NB4 (cell line): ENCODE results near the gene TRIM69.
"Not testable (repeated sequence)": the region's sequence is repeated elsewhere in the genome, so short reads cannot be mapped to it uniquely, and the experiment has no call there.

Source experiments
- DNase-seq: peaks from one replicate; pipeline ENCODE4 v3.0.0; 2010; ENCODE audit warnings: low read depth
- H3K4me3 ChIP-seq: one replicate; pipeline ENCODE4 v1.5.1; 2011; ENCODE audit warnings: mild to moderate bottlenecking, low read depth, low read length, moderate library complexity
- MYC ChIP-seq: IDR thresholded peaks from 2 replicates; pipeline ENCODE4 v1.6.1; 2011; ENCODE audit warnings: low read depth, low read length
- POLR2A ChIP-seq: IDR thresholded peaks from 2 replicates; pipeline ENCODE4 v1.6.1; 2011; ENCODE audit warnings: mild to moderate bottlenecking; ENCODE audit not compliant: insufficient read length; ENCODE audit errors: extremely low read depth
- TF ChIP-seq, protein P1 (sequence below): IDR thresholded peaks from 2 replicates; pipeline ENCODE4 v1.6.1; 2011; ENCODE audit warnings: low read depth, low read length
- TF ChIP-seq, protein P2 (sequence below): IDR thresholded peaks from one replicate; pipeline ENCODE4 v1.5.1; 2012; ENCODE audit warnings: low read depth, low read length

TRIM69 gene

DNA sequence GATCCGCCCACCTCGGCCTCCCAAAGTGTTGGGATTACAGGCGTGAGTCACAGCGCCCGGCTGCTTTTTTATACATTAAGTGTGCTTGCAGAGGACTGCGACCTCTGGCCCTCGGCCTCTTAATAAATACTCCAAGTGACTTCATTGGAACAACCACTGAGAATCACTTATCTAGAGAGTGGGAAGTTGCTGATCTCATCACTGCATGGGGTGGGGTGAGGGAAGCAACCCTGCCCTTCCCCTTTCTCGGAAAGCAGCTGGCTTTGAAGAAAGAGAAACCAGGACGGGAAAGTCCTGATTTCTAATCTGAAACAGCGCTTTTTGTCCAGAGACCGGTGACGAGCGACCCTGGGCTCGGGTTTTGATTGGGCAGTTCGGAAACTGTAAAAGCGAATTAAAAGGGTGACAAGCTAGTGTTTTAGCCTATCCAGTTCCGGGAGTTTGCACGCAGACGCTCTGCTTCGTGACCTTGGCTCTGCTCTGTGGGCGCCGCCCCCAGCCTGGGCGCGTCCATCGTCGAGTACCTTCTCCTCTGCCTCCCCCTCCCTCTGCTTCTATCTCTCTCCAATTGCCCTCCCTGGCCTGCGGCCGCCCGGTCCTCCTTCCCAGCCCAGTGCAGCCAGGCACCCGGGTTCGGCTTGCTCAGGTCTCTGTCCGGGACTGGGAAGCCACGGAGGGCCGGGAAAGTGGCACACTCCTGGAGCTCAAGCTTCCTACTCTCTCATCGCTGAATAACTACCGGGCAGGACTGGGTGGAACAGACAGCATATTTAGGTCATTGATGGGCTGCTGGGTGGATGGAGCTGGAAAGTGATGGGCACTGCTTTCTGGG, 7.5 kb upstream of the TRIM69 start:
- DNase-seq, result peak; percentile 96
- TF ChIP-seq MYC, result peak; percentile 63
- TF ChIP-seq, protein P1, sequence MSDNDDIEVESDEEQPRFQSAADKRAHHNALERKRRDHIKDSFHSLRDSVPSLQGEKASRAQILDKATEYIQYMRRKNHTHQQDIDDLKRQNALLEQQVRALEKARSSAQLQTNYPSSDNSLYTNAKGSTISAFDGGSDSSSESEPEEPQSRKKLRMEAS, result peak; percentile 56; the same call in 1 of the 2 replicates
- TF ChIP-seq POLR2A, result peak; percentile 74
- TF ChIP-seq, protein P2, sequence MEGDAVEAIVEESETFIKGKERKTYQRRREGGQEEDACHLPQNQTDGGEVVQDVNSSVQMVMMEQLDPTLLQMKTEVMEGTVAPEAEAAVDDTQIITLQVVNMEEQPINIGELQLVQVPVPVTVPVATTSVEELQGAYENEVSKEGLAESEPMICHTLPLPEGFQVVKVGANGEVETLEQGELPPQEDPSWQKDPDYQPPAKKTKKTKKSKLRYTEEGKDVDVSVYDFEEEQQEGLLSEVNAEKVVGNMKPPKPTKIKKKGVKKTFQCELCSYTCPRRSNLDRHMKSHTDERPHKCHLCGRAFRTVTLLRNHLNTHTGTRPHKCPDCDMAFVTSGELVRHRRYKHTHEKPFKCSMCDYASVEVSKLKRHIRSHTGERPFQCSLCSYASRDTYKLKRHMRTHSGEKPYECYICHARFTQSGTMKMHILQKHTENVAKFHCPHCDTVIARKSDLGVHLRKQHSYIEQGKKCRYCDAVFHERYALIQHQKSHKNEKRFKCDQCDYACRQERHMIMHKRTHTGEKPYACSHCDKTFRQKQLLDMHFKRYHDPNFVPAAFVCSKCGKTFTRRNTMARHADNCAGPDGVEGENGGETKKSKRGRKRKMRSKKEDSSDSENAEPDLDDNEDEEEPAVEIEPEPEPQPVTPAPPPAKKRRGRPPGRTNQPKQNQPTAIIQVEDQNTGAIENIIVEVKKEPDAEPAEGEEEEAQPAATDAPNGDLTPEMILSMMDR, result no peak
- H3K4me3 ChIP-seq, result peak overlapping the region; percentile 79

DNA sequence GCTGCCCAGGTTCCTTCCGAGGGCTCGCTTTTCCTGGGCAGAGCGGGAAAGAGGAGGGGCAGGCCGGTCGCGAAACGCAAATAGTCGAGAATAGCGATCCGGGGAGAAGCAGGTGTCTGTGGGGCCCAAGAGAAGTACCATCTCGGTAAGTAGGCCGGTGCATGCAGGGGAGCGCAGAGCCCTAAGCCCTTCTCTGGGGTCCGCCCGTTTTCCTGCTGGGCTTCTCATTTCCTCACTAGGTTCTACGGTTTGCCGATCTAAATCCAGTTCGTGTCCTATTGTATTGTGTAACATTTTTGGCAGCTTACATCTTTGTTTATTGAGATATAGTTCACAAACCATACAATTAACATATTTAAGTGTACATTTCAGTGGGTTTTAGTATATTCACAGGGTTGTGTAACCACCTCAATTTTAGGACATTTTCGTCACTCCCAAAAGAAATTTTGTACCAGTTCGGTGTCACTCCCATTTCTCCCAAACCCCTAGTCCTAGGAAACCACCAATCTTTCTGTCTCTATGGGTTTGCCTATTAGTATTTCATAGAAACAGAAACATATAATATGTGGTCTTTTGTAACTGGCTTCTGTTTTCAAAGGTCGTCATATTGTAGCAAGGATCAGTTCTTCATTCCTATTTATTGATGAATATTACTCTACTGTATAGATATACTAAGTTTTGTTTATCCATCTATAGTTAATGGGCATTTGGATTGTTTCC, 6.8 kb upstream of the TRIM69 start:
- DNase-seq, result peak; percentile 30
- H3K4me3 ChIP-seq, result peak overlapping the region; percentile 79
- TF ChIP-seq, protein P1, result peak; percentile 17; the same call in 1 of the 2 replicates
- TF ChIP-seq, protein P2, result no peak

DNA sequence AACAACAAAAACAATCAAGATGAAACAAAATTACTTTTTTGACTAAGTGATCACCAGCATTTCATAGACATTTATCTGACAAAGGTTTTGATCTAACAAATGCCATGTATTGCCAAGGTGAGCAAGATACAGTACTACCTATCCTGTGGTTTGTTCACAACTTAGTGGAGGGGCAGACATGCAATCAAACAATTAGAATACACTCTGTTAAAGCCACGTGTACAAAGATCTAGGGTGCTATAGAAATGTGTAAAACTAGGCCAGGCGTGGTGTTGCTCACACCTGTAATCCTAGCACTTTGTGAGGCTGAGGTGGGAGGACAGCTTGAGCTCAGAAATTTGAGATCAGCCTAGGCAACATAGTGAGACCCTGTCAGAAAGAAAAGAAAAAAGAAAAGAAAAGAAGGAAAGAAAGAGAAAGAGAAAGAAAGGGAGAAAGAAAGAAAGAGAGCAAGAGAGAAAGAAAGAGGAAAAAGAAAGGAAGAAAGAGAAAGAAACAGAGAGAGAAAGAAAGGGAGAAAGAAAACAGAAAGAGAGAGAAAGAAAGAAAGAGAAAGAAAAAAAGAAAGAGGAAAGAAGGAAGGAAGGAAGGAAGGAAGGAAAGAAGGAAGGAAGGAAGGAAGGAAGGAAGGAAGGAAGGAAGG, 1.4 kb upstream of the TRIM69 start:
- H3K4me3 ChIP-seq, result no peak overlapping the region
- DNase-seq, result no peak
- TF ChIP-seq, protein P2, result no peak
- TF ChIP-seq, protein P1, result no peak
- TF ChIP-seq MYC (no peak), POLR2A (no peak)

DNA sequence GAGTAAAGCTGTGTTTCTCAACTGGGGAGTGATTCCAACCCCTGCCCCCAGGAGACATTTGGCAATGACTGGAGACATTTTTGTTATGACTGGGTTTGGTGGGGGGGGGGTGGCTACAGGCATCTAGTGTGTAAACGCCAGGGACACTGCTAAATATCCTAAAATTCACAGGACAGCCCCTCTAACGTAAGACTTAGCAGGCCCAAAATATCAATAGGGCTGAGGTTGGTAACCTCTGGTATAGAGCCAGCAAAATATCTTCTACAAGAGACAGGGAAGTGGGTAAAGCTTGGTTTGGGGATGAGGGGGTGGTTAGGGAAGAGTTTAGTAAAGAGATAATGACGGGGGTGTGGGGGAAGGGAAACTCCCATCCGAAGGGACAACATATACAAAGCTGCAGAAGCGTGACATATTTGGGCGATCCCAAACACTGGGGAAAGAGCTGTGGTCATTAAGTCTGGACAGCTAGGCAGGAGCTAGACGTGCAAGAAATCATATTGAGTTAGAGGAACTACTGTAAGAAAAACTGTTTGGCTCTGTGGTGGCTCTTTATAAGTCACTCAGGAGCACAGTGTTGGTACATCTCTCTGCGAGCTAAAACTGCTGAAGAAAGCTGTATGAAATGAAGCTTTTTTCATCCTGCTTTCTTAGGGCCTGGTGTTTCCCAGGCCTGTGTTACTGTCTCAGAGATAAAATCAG, 697 bp upstream of the TRIM69 start:
- no peak overlapping the region for H3K4me3 ChIP-seq
- TF ChIP-seq MYC, result peak; percentile 12; the same call in 1 of the 2 replicates
- TF ChIP-seq, protein P1, result no peak
- TF ChIP-seq, protein P2, result no peak
- TF ChIP-seq POLR2A, result no peak
- DNase-seq, result peak; percentile 63

DNA sequence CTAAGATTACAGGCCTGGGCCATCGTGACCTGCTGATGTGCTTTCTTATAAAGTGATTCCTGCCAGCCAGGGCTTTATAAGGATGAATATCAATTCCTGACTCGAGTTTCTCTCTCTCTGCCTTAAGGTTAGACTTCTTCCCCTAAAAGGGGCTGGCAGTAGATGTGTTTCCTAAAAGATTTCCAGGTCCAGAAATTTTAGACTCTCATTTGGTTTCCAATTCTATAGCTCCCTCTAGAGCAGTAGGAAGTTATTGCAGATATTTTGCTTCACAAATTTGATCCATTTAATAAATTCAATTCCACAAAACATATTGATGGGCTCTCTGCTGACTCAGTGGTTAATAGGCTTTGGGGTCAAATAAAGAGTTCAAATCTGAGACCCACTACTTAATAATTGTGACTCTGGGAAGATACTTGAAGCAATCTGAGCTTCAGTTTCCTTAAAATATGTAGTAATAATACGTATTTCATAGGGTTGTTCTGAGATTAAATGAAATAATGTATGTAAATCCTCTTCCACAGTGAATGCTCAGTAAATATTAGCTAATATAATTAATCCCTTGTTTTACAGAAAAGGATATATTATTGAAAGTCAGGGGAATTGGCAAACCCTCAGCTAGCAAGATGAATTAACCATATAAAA, 2.1 kb downstream of the TRIM69 start:
- no peak overlapping the region for H3K4me3 ChIP-seq
- DNase-seq, result peak; percentile 63
- TF ChIP-seq MYC (peak; percentile 19; the same call in 1 of the 2 replicates), POLR2A (no peak)
- TF ChIP-seq, protein P2, result peak; percentile 52

DNA sequence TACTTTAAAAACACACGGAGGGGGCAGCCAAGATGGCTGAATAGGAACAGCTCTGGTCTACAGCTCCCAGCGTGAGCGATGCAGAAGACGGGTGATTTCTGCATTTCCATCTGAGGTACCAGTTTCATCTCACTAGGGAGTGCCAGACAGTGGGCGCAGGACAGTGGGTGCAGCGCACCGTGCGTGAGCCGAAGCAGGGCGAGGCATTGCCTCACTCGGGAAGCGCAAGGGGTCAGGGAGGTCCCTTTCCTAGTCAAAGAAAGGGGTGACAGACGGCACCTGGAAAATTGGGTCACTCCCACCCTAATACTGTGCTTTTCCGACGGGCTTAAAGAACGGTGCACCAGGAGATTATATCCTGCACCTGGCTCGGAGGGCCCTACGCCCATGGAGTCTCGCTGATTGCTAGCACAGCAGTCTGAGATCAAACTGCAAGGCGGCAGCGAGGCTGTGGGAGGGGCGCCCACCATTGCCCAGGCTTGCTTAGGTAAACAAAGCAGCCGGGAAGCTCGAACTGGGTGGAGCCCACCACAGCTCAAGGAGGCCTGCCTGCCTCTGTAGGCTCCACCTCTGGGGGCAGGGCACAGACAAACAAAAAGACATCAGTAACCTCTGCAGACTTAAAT, 3.0 kb downstream of the TRIM69 start:
- DNase-seq, H3K4me3 ChIP-seq: not testable (repeated sequence)

DNA sequence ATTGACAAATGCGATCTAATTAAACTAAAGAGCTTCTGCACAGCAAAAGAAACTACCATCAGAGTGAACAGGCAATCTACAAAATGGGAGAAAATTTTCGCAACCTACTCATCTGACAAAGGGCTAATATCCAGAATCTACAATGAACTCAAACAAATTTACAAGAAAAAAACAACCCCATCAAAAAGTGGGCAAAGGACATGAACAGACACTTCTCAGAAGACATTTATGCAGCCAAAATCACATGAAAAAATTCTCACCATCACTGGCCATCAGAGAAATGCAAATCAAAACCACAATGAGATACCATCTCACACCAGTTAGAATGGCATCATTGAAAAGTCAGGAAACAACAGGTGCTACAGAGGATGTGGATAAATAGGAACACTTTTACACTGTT, 7.1 kb downstream of the TRIM69 start:
- not testable (repeated sequence) for DNase-seq, H3K4me3 ChIP-seq
